ENCODE data around the gene SEPTIN6. TPM values are rescaled to one million over a fixed set of nuclear protein-coding genes. Genes with fewer than 3 reads are reported as not detected.

SEPTIN6 gene
- total and polyA plus RNA-seq, 9 donors = 4.6 to 37.9 (median 13.5) TPM

- Histone ChIP-seq H3K4me1 (ENCODE audit: insufficient read depth) (no peaks in the 10 kb centered on the region), H3K36me3 (no peaks in the 10 kb centered on the region), H3K4me3 (no peak overlapping the region), H3K27ac (no peak overlapping the region), H3K9me3 (no peaks in the 10 kb centered on the region), H3K27me3 (no peaks in the 10 kb centered on the region)
- intact Hi-C loops (cut with DNase I) = no loop called here
- no peak for DNase-seq
- TF ChIP-seq CTCF (IDR thresholded peaks at IDR 0.05) (no peak), EP300 (IDR thresholded peaks at IDR 0.05) (no peak), POLR2A (IDR thresholded peaks at IDR 0.05) (no peak)
Observed at GRCh38 chrX:119698845-119699244, 5.9 kb upstream of the SEPTIN6 start.

DNA sequence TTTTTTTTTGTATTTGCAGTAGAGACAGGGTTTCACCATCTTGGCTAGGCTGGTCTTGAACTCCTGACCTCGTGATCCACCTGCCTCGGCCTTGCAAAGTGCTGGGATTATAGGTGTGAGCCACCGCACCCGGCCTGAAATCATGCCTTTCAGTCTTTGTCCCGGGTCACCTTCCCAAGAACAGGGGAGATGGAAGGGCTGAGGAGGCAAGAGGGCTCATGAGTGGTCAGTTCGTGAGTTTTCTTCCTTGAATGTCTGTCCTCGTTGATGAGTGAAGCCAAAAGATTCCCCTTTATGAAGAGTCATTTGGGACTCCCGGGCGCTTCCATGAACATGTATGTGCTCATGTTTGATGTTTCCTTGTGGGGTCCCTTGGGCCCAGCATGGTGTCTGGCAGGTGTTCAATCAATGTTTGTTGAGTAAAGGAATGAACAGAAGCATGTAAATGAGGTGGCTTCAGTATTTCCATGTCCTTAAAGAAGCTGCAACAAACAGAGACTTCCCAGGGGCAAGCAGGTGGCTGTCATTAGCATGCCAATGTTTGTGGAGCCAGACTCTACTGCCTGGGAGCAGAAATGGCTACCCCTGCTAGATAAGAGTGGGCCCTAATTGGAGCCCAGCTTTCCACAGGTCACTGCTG, 3.4 kb upstream of the SEPTIN6 start:
- intact Hi-C loops (cut with DNase I) = no loop called here

DNA sequence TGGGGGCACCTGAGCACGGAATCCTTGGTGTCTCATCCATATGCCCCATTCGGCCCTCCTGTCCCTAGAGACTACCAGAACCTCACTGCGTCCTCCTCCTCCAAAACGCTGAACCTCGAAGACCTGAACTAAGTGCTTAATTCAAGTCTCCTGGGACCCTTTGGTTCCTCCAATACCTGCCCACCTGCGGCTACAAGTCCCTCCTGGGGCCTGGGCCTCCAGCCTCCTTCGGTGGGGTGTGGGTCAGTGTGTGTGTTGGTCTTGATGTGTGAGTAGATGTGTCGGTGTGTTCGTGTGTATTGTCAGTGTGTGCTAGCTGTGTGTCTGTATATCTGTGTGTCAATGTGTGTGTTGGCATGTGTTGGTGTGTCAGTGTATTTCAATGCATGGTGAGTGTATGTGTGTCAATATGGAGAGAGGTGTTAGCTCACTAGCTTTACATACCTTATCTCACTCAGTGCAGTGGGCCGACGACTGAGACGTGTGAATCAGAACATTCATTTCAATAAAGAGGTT, 2.6 kb upstream of the SEPTIN6 start:
- Histone ChIP-seq H3K27ac (no peak overlapping the region), H3K4me1 (ENCODE audit: insufficient read depth) (no peaks in the 10 kb centered on the region), H3K36me3 (no peaks in the 10 kb centered on the region), H3K9me3 (no peaks in the 10 kb centered on the region), H3K27me3 (no peaks in the 10 kb centered on the region), H3K4me3 (no peak overlapping the region)
- DNase-seq = no peak
- WGBS, 3 donors = 72 to 84% (median 80%) methylated on average over 12 of the region's 12 CpGs
- TF ChIP-seq CTCF (IDR thresholded peaks at IDR 0.05) = no peak
- no peak for TF ChIP-seq EP300 (IDR thresholded peaks at IDR 0.05)
- no peak for TF ChIP-seq POLR2A (IDR thresholded peaks at IDR 0.05)
- intact Hi-C loops (cut with DNase I) = no loop called here

More for the DNA sequence above, 3.4 kb upstream of the SEPTIN6 start:
- no peaks in the 10 kb centered on the region for H3K27me3 ChIP-seq
- H3K36me3 ChIP-seq = no peaks in the 10 kb centered on the region
- no peak for TF ChIP-seq EP300 (IDR thresholded peaks at IDR 0.05)
- TF ChIP-seq POLR2A (IDR thresholded peaks at IDR 0.05) = no peak
- TF ChIP-seq CTCF (IDR thresholded peaks at IDR 0.05) = no peak
- DNase-seq = no peak
- H3K9me3 ChIP-seq = no peaks in the 10 kb centered on the region
- 76 to 87% (median 82%) methylated on average over 9 of the region's 9 CpGs for WGBS, 3 donors
- H3K4me1 ChIP-seq (ENCODE audit: insufficient read depth) = no peaks in the 10 kb centered on the region
- no peak overlapping the region for H3K27ac ChIP-seq
- H3K4me3 ChIP-seq = no peak overlapping the region

- H3K9me3 ChIP-seq = no peaks in the 10 kb centered on the region
- DNase-seq = no peak
- no peaks in the 10 kb centered on the region for H3K27me3 ChIP-seq
- H3K27ac ChIP-seq = no peak overlapping the region
- H3K36me3 ChIP-seq = no peaks in the 10 kb centered on the region
- intact Hi-C loops (cut with DNase I) = no loop called here
- TF ChIP-seq POLR2A (IDR thresholded peaks at IDR 0.05) (no peak), CTCF (IDR thresholded peaks at IDR 0.05) (no peak), EP300 (IDR thresholded peaks at IDR 0.05) (no peak)
- no peak overlapping the region for H3K4me3 ChIP-seq
- no peaks in the 10 kb centered on the region for H3K4me1 ChIP-seq (ENCODE audit: insufficient read depth)
- WGBS, 3 donors = 69 to 81% (median 79%) methylated on average over 39 of the region's 39 CpGs
Observed at GRCh38 chrX:119694601-119695534, 1.9 kb upstream of the SEPTIN6 start.
